GM12873 (cell line): ENCODE measurements around the gene PPIP5K1.
"Not testable (repeated sequence)": the region's sequence is repeated elsewhere in the genome, so short reads cannot be mapped to it uniquely, and the experiment has no call there.

ENCODE experiments used
- TF ChIP-seq, protein P1 (sequence below): IDR thresholded peaks from 2 replicates; pipeline ENCODE4 v1.5.1; 2012; ENCODE audit warnings: low read depth, mild to moderate bottlenecking, moderate library complexity, low read length, control low read depth; ENCODE audit not compliant: insufficient read depth; ENCODE audit errors: missing control alignments

PPIP5K1 gene

GRCh38 chr15:43589778-43590466 is at the start of gene PPIP5K1:
Gene PPIP5K1 (minus strand): TSS chr15:43590208. CDS start chr15:43584504, 5,704 bp downstream.
- TF ChIP-seq, protein P1, sequence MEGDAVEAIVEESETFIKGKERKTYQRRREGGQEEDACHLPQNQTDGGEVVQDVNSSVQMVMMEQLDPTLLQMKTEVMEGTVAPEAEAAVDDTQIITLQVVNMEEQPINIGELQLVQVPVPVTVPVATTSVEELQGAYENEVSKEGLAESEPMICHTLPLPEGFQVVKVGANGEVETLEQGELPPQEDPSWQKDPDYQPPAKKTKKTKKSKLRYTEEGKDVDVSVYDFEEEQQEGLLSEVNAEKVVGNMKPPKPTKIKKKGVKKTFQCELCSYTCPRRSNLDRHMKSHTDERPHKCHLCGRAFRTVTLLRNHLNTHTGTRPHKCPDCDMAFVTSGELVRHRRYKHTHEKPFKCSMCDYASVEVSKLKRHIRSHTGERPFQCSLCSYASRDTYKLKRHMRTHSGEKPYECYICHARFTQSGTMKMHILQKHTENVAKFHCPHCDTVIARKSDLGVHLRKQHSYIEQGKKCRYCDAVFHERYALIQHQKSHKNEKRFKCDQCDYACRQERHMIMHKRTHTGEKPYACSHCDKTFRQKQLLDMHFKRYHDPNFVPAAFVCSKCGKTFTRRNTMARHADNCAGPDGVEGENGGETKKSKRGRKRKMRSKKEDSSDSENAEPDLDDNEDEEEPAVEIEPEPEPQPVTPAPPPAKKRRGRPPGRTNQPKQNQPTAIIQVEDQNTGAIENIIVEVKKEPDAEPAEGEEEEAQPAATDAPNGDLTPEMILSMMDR: not testable (repeated sequence)

- TF ChIP-seq, protein P1: no peak
Measured at GRCh38 chr15:43625106-43625505, 35.1 kb upstream of the PPIP5K1 start.

GRCh38 chr15:43618700-43619099 is 28.7 kb upstream of the PPIP5K1 start, which contains the start of gene STRC:
Gene STRC (minus strand): TSS chr15:43618800. CDS start chr15:43618722, 78 bp downstream.
- TF ChIP-seq, protein P1: not testable (repeated sequence)

DNA sequence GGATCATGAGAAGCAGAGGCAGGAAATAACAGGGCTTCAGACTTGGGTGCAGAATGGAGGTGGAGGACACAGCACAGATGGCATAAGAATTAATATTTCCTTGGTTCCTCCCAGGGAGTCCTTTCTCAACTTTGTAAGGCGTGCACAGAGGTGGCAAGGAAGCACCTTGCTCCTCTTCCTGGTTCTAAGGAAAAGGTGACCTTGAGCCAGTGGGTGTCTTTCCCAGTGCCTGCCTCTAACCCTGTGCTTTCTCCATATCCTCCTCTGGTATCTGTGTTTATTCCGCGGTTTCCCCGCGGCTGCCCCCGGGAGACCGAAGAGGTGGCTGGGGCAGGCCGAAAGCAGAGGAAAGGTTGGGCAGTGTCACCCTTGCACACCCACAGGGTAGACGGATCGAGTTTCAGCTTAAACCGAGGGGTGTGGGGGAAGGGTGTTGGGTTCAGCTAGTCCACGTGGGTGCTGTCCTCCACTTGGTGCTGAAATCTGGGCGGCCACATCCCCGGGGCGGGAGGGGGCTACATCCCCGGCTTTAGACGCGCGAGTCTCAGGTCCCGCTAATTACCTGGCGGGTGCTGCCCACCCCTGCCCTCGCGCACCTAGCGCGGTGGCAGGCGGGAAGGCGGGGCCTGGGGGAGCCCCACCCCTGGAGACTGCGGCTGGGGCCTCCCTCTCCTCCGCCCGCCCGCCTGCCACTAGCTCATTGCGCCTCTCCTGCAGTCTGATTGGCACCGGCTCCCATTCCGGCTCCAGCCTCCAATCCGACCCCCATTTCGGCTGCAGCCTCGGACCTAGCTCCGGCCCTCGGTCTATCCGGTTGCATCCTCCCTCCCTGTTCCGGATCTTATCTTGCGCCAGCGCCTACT is 3.6 kb upstream of the PPIP5K1 start, which contains the start of gene CKMT1B:
Gene CKMT1B (plus strand): TSS at position 700 of the 863 bp plus-strand sequence. CDS start 192 bp downstream, outside the sequence.
- TF ChIP-seq, protein P1: not testable (repeated sequence)

- TF ChIP-seq, protein P1: no peak
Measured at GRCh38 chr15:43552986-43553385, 37.0 kb downstream of the PPIP5K1 start.

- TF ChIP-seq, protein P1: no peak
Measured at GRCh38 chr15:43552256-43552655, 37.8 kb downstream of the PPIP5K1 start.
